HG03439 (cell line): Measurements from ENCODE around the gene CACNA1D.

Experiments used
- ATAC-seq: cut with Tn5 transposase; IDR thresholded peaks from one replicate; pipeline ENCODE4 v1.9.1; 2021; ENCODE audit warnings: mild to moderate bottlenecking, moderate library complexity; ENCODE audit not compliant: unreplicated experiment

Gene CACNA1D

DNA sequence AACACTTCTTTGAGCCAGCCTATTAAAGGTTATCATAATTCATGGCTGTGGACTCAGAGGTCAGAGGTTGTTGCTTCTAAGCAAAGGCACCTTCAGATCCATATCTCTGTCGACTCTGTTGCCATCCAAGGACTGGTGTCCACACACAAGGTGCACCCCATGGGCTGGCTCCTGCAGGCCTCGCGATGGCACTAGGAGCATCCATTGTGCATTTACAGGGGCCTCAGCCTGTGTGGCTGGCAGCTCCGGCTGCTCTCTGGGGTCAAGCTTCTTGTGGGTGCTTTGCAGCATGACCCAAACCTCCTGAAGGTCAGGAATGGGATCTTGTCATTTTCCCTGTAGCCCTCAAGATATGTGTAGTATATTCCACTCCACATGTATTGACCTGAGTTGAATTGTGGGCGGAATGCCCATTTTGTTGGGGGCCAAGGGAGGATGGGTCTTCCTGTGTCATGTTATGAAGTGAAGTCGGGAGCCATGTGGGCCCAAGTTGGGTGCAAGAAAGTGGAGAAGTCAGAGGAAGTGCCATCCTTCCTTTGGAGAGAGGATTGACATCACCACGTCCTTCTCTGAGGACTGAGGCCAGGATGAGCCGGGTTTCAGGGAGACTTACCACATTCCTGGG, 308.0 kb downstream of the CACNA1D start:
- ATAC-seq = no peak

DNA sequence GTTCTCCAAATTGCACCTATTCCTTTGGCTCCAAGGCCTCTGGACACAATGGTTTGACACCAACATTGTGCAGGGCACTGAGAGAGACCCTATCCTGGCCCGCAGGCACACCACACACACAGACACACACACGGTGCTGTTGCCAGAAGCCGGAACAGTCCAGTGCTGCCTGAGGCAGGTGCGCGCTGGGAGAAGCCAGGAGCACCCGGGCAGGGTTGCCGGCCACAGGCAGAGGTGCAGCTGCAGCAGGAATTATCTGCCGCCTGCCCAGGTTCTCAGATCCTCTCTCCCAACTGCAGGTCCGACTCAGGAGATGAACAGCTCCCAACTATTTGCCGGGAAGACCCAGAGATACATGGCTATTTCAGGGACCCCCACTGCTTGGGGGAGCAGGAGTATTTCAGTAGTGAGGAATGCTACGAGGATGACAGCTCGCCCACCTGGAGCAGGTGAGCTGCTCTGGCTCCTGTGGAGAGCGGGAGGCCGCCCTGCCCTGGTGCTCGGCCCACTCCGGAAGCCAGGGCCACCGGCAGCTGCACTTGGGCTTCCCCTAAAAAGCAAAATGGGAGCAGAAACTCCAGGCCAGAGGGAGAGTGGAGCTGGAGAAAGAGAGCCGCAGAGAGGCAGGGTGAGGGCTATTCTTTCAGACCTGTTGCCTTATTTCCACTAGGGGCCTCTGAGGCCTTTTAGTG, 308.9 kb downstream of the CACNA1D start:
- no peak for ATAC-seq

- no peak for ATAC-seq
Measured at GRCh38 chr3:53803816-53804695, 309.6 kb downstream of the CACNA1D start.

GRCh38 chr3:53804697-53805462, 310.5 kb downstream of the CACNA1D start:
- no peak for ATAC-seq

DNA sequence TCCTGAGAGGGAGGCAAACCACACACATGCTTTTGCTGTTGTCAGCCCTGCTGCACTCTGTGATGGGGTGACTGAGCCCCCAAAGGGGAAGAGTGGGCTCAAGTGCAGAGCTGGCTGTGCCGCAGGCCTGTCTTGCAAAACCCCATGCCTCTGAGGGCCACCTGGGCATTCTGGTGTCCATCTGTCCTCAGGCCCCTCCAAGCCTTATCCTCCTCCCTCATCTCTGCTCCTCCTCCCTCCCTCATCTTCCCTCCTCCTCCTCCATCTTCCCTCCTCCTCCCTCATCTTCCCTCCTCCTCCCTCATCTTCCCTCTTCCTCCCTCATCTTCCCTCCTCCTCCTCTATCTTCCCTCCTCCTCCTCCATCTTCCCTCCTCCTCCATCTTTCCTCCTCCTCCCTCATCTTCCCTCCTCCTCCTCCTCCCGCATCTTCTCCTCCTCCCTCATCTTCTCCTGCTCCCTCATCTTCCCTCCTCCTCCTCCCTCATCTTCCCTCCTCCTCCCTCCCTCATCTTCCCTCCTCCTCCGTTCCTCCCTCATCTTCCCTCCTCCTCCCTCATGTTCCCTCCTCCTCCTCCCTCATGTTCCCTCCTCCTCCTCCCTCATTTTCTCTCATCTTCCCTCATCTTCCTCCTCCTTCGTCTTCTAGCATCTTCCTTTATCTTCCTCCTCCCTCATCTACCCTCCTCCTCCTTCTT, 311.2 kb downstream of the CACNA1D start:
- ATAC-seq = no peak

DNA sequence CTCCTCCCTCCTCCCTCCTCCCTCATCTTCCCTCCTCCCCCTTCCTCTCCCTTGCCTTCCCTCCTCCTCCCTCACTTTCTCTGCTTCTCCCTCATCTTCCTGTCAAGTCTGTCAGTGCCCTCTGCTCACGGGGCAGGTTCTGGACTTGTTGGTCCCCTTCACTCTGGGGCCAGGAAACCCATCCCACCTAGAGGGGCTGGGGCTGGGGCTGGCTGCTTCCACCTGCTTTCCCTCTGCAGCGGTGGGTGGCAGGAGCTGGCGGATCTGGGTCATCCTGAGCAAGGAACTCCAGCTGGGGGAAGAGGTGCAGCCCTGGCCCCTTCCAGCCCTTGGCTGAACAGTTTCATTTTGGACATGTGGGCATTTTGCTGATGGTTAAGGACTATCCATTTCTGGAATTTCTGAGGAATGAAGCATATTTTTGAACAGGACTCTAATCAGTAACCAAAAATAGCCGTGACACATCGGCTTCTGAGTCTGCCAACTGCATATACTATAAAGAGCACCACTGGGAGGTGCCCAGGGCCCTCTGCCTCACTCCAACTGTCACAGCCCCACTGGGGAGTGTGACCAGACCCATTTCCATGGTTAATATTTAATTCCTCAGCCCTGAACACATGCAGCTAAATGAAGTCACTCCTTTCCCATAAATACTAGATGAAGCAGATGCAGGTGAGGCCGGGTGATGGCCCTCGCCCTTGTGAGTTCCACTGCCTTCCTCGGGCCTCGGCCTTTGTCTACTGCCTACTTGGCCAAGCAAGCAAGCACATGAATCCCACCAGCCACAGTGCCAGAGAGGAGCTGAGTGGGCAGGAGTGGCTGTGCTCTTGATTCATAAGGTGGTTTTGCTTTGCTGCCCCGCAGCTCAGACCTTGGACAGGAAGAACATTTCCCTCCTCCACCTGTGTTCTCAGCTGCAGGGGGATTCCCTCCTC, 312.0 kb downstream of the CACNA1D start:
- ATAC-seq = no peak

- ATAC-seq = no peak
Measured at GRCh38 chr3:53807117-53807810, 312.9 kb downstream of the CACNA1D start.

DNA sequence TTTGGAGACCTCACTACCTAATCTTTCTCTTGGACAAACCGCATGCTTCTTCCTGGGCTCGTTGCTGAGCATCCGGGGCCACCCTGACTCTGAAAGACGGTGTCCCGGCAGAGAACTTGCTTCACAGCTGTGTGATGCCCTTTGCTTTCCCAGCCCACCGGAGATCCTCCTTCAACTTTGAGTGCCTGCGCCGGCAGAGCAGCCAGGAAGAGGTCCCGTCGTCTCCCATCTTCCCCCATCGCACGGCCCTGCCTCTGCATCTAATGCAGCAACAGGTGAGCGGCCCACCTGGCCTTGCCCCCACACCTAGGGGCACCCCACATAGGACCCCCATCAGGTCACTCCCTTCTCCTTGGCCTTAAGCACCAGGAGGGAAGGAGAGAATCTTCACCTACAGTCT, 314.1 kb downstream of the CACNA1D start:
- ATAC-seq = no peak

DNA sequence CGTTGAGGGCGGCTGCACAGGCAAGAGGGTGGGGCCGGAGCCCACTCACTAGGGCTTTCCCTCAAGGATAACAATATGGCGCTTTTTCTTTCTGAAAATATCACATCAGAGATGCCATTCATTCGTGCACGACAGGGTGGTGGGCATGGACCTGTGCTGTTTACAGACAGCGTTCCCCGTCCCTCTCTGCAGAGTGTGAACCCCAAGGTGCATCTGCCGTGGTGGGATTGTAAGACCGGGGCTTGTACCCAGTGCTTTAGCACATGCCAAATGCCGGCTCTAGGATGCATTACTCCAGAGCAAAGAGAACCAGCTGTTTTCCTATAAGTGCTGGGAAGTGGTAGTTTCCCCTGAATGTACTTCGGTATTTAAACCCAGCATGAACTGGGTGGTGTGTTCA, 314.9 kb downstream of the CACNA1D start:
- no peak for ATAC-seq

DNA sequence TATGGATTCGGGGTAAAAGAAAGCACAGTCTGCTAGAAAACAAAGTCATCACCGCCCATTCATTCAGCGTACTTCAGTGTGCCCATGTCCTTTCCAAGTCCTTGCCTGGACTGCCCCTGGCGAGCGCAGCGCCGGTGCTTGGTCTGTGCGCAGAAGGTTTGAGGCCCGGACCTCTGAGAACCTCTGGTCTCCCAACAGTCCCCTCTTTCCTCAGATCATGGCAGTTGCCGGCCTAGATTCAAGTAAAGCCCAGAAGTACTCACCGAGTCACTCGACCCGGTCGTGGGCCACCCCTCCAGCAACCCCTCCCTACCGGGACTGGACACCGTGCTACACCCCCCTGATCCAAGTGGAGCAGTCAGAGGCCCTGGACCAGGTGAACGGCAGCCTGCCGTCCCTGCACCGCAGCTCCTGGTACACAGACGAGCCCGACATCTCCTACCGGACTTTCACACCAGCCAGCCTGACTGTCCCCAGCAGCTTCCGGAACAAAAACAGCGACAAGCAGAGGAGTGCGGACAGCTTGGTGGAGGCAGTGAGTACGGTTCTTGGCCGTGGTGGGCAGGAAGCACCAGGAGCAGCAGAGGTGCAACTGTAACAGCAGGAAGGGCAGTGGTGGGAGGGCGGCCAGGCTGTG, 315.5 kb downstream of the CACNA1D start:
- ATAC-seq = no peak

DNA sequence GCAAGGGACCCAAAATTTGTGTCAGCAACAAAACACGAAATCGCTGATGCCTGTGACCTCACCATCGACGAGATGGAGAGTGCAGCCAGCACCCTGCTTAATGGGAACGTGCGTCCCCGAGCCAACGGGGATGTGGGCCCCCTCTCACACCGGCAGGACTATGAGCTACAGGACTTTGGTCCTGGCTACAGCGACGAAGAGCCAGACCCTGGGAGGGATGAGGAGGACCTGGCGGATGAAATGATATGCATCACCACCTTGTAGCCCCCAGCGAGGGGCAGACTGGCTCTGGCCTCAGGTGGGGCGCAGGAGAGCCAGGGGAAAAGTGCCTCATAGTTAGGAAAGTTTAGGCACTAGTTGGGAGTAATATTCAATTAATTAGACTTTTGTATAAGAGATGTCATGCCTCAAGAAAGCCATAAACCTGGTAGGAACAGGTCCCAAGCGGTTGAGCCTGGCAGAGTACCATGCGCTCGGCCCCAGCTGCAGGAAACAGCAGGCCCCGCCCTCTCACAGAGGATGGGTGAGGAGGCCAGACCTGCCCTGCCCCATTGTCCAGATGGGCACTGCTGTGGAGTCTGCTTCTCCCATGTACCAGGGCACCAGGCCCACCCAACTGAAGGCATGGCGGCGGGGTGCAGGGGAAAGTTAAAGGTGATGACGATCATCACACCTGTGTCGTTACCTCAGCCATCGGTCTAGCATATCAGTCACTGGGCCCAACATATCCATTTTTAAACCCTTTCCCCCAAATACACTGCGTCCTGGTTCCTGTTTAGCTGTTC, 316.9 kb downstream of the CACNA1D start:
- ATAC-seq = no peak

- ATAC-seq = no peak
Measured at GRCh38 chr3:53812434-53812833, 318.0 kb downstream of the CACNA1D start.

- no peak for ATAC-seq
Measured at GRCh38 chr3:53813229-53813628, 318.8 kb downstream of the CACNA1D start.

DNA sequence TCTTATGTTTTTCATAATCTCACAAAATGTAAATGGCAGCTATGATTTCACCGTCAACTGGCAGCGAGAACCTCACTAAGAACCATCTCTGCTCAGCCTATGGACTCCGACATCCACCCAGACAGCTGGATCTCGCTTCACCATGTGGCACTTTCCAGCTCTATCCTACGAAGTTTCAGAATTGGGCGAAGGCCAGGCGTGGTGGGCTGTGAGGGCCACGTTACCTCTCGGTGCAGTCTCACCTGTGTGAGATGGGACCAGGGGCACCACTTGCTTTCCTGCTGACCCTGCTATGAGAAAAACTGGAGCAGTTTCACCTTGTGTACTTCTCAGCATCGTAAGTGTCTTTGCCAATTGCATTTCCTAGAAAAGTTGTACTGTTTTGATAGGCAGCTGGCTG, 319.5 kb downstream of the CACNA1D start:
- no peak for ATAC-seq

DNA sequence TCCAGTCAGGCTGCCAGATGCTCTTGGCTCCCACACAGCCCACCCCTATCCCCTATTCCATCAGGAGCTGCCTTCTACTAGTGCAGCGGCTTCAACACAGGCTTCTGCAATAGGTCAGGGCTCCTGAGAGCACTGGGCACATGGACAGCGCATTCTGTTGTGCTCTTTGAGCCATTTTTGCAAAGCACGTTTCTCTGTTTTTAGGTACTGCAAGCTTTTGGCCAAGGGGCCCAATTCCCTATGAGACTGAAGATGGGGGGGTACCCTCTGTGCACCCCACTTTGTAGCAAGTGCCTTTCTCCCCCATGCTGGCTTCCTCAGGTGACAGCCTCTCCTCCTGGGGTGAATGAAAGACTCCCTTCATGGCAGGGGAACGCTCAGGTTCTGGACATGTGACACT, 320.7 kb downstream of the CACNA1D start:
- no peak for ATAC-seq

DNA sequence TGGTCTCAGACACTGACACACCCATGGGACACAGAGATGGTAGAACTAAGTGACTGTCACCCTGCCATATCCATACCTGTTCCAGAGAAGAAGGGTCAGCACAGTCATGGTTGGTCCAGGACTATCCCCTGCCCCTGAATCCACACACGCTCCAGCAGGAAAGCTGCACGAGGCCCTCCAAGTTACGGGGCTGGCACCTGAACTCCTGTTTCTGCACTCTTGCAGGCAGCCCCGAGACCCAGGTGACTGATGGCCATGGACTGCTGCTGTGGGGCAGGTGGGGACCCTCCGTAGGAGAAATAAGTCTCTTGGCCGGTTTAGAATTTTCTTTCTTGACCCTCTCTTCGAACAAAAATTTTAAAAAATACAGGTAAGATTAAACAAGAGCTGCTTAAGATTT, 321.2 kb downstream of the CACNA1D start:
- no peak for ATAC-seq

DNA sequence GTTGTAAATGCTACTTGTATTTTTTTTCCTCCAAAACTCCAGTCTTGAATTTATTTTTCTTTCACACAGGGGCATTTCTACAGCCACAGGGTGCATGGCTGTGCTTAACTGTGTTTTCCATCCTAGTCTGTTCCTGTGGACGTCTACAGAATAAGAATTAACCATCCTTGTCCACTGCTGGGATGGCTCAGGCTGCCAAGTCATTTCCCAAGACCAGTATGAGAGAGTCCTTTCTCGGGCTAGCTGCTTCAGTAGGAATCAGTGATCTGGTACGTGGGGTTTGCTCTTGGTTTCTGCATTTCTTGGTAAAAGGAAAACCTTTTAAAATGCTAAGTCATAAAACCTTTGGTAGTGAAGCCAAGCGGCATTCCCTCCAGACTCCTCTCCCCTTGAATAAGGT, 322.0 kb downstream of the CACNA1D start:
- ATAC-seq = no peak

- ATAC-seq = no peak
Measured at GRCh38 chr3:53817211-53817610, 322.8 kb downstream of the CACNA1D start.
